Right lung (tissue), 5 donors: ENCODE data around the gene SSU72. TPM values are rescaled to one million over a fixed set of nuclear protein-coding genes. Genes with fewer than 3 reads are reported as not detected.
"Not testable (repeated sequence)": the region's sequence is repeated elsewhere in the genome, so short reads cannot be mapped to it uniquely, and the experiment has no call there.

Experiments used
- DNase-seq, 2 donors: peaks; one replicate each; pipeline ENCODE4 v3.0.0-alpha.2; 2013
- polyA plus RNA-seq, 5 donors: library from polyadenylated mRNA; unstranded; fragments of 120-200 nt; gene quantifications; one replicate each; pipeline versions ENCODE4 v1.2.1 to v1.2.3, GENCODE V29; 2013; ENCODE audit warnings: inconsistent platforms in 1 of 5, low replicate concordance in 1 of 5; ENCODE audit not compliant: insufficient read length in 5 of 5, insufficient read depth in 1 of 5

Gene SSU72
- polyA plus RNA-seq, 5 donors, result 61.9 to 99.7 (median 71.7) TPM

DNA sequence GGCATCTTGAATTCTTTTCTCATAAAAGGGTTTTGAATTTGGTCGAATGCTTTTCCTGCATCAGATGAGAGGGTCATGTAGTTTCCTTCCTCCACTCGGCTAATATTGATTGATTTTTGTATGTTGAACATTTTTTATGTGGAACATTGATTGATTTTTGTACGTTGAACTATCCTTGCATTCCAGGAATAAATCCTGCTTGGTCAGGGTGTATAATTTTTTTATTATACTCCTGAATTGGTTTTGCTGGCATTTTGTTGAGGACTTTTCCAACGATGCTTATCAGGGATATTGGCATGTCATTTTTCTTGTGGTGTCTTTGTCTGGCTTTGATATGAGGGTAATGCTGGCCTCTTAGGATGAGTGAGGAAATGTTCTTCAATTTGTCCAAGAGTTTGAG is 42.7 kb downstream of the SSU72 start:
- no peak for DNase-seq

DNA sequence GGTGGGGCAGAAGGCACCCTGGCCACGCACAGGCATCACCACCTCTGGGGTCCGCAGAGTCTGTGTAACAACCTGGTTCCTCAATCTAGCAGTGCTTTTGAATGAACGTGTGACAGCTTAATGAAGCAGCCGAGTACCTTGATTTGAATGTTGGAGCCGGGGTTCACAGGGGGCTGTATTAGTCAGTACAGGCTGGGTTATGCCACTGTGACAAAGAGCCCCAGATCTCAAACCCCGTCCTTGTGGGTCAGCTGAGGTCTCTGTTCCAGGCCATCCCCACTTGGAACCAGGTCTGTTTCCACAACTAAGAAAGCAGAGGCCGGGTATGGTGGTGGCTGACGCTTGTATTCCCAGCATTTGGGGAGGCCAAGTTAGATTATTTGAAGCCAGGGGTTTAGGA is 44.7 kb downstream of the SSU72 start:
- DNase-seq, result no peak

DNA sequence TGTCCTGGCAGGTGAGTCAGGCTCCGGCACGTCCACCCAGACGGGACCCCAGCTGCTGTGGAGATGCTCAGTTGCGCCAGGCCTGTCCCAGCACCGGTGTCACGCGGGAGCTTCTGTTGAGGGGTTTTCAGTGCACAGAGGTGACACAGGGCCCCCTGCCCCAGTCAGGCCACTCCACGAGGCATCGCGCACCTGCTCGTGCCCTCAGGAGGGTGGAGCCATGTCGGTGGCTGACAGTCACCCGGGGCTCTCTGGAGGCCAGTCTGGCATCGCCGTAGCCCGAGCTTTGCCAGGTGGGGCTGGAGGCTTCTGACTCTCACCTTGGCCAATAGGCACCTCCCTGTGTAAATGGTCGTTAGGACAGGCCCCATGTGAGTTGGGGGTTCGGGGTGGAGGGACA is 45.3 kb downstream of the SSU72 start:
- DNase-seq, result no peak

DNA sequence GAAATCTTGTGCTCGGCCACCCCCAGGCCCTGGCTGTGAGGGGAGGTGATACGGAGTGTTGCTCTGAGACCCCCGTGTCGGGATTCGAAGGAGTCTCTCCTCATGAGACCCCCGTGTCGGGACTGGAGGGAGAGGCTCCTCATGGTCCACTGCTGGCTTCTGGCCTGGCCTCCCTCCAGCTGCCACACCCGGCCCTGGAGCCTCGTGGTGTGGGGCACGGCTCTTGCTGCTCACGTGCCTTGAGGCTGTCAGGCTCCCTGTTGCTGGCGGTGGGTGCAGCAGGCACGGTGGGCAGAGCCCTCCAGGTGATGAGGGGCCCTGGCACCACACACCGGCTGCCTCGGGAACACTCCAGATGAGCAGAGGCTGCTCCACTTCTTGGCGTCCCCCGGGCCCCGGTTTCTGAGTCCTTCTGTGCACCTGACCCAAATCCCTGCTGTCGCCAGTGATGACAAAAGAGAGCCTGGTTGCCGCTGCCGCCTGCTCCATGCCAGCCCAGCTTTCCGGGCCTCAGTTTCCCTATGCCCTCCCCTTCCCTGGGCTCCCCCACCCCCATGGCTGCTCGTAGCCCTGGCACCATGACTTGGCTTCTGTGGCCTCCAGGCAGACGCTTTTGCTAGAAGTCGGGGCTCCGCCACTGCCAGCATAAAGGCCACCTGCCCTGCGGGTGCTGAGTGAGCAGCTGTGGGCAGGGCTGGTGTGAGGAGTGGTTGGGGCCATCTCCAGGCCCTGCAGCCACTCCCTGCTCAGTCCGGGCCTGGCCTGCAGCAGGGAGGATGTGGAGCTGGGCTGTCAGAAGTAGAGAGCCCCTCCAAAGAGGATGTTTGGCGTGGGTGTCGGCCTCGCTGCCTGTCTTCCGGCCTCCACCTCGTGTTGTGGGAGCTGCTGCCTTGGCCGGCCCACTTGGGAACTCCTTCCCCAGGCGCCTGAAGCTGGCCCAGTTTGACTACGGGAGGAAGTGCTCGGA is 46.1 kb downstream of the SSU72 start:
- DNase-seq, result no peak

DNA sequence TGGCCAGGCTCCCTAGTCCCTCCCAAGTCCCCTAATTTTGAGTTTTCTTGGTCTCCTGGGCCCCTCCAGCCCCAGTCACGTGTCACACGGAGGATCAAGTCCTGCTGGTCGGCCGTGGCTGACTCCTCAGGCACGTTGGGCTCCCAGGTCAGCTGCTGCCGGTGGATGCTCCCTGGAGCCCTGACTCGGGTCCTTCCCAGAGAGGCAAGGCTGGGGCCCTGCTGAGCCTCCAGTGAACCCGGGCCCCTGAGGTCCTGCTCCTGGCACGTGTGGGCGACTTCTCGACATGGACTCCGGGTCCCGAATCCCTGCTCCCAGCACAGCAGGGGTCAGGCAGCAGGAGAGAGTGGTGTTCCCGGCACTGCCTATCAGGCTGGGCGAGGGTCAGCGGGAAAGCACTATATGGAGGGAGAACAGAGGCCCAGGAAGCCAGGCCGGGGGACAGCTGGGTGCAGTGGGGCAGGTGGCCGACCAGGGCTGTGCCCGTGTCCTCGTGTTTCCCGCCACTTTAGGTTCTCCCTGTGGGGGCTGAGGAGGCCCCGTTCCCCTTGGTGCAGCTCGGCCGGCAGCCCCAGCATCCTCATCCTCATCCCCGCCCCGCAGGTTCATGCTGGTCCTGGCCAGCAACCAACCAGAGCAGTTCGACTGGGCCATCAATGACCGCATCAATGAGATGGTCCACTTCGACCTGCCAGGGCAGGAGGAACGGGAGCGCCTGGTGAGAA is 47.4 kb downstream of the SSU72 start:
- no peak for DNase-seq

DNA sequence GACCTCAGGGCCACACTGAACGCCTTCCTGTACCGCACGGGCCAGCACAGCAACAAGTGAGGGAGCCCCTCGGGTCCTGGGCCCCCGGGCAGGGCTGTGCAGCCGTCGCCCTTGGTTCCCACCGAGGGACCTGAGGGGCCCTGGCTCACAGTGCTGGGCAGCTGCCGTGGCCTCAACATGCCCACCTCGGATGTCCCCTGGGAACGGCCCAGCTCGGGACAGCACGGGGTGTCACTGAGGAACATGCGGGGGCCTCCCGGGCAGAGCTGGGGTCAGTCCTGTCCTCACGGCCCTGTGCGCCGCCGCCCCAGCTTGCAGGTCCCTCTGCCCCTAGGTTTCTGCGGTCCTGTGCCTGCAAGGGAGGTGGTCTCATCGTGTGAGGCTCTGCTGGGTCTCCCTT is 48.2 kb downstream of the SSU72 start:
- not testable (repeated sequence) for DNase-seq

DNA sequence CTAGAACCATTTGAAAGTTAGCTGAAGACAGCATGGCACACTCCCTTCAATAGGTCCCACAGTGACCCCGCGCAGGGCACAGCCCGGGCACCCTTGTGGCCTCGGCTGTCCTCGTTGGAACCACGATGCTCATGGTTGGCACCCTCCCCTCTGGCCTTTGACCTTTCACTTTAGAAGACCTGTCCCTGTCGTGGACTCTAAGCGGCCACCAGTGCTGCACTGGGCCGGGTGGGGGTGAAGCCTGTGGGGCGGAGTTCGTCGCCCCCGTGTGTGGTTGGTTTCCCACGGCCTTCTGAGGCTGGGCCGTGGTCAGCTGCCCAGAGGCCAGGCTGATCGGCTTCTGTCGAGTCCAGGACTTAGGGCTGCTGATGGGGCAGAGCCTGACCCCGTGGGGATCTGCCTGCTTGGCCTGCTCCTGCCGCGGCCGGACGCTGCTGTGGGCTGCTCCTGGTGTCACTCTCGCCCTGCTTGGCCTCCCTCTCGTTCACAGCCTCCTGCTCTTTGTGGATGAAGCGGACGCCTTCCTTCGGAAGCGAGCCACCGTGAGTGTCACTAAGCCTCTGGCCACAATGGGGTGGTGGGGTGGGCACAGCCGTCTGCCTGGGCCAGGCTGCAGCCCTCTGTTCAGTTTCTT is 49.8 kb downstream of the SSU72 start:
- not testable (repeated sequence) for DNase-seq

DNA sequence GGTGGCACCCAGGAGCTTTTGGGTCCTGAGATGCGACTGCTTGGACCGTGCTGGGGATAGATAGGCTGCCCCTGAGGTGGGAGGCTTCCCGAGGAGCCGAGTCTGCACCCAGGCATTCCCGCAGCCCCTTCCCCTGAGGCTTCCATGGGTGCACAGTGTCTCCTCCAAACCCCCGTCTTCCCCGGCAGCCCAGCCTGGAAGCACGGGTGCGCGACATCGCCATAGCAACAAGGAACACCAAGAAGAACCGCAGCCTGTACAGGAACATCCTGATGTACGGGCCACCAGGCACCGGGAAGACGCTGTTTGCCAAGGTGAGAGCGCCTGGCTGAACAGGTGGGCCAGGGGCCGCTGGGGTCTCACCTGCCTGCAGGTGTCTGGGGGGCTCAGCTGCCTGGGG is 51.0 kb downstream of the SSU72 start:
- not testable (repeated sequence) for DNase-seq

DNA sequence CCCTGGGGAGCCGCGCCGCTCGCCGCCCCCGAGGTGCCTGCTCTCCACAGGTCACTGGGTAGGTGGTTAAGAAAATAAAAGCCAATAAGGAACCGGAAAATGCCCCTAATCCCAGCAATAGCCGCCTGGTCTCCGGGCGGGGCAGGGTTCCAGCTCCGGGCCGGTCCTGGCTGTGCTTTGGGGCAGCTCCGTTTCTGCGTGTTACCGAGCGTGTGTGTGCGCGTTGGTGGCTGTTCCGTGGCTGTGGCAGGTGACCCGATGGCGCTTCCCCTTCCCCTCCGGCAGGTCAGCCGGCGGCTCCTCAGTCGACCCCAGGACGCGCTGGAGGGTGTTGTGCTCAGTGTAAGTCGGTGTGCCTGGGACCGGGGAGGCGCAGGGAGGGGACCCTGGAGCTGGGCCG is 51.4 kb downstream of the SSU72 start:
- not testable (repeated sequence) for DNase-seq

DNA sequence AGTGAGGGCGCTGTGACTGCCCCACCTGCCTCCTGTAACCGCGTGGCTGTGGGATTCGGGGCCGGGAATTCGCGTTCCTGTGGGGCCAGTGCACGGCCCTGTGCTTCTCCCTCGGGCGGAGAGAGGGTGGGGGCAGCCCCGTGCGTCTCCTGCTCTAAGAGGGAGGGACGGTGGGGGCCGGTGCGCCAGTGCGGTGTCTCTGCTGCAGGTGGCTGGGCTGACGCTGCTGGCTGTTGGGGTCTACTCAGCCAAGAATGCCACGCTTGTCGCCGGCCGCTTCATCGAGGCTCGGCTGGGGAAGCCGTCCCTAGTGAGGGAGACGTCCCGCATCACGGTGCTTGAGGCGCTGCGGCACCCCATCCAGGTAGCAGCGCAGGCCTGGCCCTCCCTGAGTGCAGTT is 52.1 kb downstream of the SSU72 start:
- DNase-seq, result not testable (repeated sequence)

DNA sequence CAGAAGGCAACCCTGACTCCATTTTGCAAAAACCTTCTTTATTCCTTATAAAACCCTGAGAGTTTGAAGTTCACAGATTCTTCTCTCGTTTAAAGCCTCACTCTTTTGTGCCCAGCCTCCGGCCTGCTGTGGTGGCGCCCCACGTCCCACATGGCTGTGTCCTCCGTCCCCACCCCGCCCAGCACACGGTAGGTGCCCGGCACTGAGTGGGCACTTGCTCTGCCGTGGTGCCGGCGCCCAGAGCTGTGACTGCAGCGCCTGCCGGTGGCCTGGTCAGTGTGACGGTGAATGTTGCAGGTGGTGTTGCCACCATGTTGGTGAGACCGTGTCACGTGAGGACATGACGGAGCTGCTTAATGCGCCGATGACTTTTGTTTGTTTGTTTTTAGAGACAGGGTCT is 53.3 kb downstream of the SSU72 start:
- DNase-seq, result no peak

DNA sequence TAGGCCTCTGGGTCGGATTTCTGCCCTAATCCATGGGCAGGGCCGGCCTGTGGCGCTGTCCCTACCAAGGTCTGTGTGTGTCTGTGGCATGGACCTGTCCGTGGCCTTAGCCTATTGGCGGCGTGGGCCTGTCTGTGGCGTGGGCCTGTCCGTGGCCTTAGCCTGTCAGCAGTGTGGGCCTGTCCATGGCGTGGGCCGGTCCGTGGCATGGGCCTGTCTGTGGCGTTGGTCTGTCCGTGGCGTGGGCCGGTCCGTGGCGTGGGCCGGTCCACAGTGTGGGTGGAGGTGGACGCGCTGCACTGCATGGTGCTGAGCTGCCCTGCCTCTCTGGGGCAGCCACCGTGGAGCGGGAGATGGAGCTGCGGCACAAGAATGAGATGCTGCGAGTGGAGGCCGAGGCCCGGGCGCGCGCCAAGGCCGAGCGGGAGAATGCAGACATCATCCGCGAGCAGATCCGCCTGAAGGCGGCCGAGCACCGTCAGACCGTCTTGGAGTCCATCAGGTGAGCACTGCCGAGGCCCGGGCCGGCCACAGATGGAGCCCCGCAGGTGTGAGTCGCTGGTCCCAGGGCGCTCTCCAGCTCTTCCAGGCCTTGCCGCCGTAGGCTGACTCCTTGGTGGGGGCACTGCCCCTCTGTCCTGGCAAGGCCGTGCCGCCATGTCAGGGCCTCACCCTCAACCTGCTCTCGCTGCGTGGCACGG is 54.7 kb downstream of the SSU72 start:
- DNase-seq, result not testable (repeated sequence)

DNA sequence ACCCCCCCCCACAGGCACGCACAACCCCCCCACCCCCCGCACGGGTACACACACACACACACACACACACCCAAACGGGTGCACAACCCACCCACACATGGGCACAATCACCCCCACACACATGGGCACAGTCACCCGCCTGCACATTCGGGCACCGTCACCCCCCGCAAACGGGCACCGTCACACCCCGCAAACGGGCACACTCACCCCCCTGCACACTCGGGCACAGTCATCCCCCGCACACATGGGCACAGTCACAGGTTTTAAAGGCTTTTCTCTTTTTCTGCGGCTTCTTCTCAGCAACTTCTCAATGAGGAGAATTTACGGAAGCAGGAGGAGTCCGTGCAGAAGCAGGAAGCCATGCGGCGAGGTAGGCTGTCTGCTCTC is 56.0 kb downstream of the SSU72 start:
- not testable (repeated sequence) for DNase-seq

DNA sequence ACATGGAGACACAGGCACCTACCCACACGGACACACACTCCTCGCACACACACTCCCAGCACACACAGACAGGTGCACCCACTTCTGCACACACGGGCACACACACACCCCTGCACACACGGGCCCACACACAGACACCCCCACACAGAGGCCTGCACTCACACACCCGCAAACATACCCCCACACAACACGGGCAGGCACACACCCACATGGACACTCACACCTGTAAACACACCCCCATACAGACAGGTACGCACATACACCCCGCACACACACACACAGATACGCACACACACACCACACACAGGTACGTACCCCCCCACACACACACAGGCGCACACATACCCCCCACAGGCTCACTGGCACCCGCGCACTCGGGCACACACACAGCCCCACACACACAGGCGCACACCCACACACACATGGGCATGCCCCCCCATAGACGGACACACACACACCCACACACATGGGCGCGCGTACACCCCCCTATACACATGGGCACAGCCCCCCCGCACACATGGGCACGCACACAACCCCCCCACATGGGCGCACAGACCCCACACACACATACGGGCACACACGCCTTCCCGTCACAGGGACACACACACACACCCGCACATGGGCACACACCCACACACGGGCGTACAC is 56.6 kb downstream of the SSU72 start:
- no peak for DNase-seq

DNA sequence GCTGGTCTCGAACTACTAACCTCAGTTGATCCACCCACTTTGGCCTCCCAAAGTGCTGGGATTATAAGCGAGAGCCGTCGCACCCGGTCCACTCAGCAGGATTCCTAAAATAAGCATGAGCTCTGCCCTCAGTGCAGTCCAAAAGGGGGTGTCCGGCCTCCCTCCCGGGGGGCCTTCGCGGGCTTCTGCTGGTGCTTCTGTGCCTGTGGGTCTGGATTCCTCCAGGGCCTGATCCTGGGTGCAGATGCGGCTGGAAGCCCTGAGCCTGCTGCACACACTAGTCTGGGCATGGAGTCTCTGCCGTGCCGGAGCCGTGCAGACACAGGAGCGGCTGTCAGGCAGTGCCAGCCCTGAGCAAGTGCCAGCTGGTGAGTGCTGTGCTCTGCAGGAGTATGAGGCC is 57.7 kb downstream of the SSU72 start:
- DNase-seq, result not testable (repeated sequence)

DNA sequence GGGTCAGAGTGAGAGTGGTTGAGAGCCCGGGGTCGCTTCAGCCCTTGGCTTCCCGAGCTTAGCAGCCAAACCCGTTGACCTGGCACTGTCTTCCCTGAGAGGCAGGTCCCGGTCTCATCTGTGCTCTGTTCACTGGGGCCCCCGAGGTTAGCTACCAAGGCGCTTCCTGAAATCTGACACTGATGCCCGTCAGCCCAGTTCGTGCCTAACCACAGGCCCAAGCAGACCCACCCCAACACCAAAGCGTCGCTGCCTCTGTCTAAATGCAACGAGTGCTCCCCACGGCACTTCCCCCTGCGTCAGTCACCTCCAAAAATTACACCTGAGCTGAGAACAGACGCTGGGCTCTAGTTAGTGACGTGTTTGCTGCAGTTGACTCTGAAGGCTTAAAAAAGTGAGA is 60.3 kb downstream of the SSU72 start:
- DNase-seq, result not testable (repeated sequence)

DNA sequence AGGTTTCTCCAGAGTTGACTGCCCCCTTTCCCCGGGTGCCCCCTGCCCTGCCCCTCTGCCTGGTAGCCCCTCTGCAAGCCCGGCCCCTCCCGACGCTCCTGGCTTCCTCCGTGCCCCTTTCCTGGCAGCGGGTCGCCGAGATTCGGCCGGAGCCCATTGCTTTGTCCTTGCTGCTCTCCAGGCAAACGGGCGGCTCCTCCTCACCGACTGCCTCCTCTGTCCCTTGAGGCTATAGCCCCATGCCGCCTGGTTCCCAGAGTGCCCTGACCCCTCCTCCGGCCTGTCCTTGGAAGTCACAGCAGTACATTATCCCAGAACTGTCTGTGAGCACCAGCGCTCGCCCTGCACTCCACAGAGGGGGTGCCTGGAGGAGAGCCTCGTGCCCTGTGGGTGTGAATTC is 61.0 kb downstream of the SSU72 start:
- DNase-seq, result not testable (repeated sequence)

DNA sequence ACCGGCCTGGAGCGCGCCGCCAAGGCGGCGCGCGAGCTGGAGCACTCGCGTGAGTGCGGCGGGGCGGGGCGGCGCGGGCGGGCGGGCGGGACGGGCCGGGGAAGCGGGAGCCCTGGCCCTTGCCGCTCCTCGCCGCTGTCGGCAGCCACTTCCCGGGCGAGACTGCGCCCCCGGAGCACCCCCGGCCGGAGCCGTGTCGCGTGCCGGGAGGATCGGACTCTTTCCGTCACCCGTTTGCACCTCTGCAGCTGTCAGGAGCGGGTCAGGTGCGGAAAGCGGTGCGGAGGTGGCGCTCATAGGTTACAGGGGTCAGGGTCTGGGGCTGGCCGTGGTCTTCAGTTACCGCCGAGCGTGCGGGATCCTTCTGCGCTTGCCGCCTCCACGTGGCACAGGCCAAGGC is 62.2 kb downstream of the SSU72 start:
- not testable (repeated sequence) for DNase-seq

DNA sequence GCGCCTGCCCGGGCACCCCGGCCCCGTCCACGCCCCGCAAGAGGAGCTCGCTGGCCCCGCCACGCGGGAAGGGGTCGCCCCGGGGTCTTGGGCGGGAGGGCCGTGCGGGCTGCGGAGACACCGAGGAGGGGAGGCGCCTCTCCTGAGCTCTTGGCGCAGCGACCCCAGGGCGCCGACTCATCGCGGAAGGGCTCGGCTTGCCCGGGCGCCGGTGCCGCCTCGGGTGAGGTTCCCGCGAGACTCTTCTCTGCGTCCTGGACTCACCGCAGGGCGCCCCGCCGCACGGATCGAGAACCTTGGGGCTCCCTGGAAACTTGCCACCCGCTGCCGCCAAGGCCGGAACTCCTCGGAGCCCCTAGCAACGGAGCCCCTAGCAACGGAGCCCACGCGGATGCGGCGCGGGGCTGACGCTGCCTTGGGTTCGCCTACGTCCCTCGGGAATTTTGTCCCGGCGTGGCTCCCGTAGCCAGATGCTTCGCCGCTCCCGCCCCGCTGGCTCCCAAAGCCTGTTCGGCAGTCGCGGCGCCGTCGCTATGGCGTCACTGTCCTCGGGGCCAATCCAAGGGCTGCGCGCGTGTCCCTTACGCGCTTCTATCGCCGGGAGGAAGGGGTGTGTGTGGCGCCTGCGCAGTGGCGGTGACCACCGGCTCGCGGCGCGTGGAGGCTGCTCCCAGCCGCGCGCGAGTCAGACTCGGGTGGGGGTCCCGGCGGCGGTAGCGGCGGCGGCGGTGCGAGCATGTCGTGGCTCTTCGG is 63.0 kb downstream of the SSU72 start, which contains the start of gene ATAD3A:
ATAD3A (plus strand) TSS at position 630 of the 753 bp plus-strand sequence; CDS start at position 737, 107 bp downstream.
- DNase-seq, result peak; percentile 98

DNA sequence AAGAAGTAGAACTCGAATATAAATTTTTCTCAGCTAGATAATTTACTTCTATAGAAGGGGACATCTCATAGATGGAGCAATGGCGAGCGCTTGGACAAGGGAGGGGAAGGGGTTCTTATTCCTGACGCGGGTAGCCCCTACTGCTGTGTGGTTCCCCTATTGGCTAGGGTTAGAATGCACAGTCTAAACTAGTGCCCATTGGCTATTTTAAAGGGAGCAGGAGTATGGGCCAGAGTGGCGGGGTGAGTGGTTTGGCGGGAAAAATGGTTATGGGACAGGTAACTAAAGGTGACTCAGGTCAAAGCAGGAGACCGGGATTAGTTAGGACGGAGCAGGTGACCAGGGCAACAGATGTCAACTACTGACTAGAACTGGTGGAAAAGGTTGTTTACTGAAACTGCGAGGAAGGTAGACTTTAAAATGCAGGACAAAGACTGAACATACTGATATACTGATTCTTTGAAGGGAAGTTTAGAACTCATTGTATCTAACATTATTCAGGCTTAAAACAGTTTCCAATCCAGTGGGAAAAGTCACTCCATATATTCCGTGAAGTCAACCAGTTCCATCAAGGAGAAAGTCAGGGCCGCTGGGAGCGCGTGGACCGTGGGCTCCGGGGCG is 63.6 kb downstream of the SSU72 start:
- peak; percentile 5 for DNase-seq
